HUDEP-2 (cell line): ENCODE measurements around the gene VANGL2.

ENCODE experiments used
- DNase-seq, 76 experiments: peaks; one replicate each; lab custom pipeline; 2025; ENCODE audit not compliant: unreplicated experiment in 76 of 76; lab: John Stamatoyannopoulos, UW

The VANGL2 gene

DNA sequence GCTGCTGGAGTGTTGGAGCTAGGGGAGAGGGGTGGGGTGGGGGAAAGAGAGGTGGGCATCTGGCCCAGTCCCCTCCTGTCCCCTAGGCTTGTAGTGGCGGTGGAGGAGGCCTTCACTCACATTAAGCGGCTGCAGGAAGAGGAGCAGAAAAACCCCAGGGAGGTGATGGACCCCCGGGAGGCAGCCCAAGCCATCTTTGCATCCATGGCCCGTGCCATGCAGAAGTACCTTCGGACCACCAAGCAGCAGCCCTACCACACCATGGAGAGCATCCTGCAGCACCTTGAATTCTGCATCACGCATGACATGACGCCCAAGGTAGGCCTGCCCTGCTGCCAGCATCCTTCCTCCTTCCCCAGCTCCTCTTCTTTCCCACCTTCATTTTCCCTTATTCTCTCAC, 23.6 kb downstream of the VANGL2 start:
- no peak for DNase-seq

DNA sequence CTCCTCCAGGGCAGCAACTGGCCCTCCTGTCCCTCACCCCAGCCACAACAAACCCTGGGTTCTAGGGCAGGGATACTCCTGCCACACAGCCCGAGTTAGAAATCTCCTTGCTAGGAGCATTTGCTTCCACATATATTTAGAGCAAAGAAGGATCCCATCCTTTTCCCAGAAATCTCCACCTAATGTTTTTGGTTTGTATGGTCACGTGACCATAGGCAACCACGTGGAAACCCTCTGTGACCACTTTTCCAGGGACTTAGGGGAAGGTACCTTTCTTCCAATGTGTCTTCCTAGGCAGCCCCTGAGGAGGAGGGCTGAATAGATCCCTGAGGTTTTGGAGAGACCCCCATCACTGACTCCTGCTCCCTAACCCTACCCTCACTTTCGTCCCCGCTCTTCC, 25.5 kb downstream of the VANGL2 start:
- DNase-seq: no peak

DNA sequence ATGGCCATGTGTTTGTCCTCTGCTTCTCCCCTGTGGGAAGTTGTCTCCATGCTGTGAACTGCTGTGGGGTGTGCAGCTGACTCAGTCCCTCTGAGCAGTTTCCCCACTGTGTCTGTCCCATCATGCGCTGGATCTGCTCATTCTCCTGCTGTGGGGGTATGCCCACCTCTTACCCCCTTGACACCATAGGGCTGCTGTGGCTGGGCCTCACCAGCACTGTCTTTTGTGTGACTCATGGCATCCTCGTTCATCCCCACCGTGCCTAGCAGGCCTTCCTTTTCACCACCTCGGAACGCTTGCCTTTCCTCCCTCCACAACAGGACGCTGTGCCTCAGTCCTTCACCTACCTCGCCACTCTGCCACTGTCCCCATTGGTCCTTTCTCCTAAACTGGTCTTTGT, 27.3 kb downstream of the VANGL2 start:
- no peak for DNase-seq

DNA sequence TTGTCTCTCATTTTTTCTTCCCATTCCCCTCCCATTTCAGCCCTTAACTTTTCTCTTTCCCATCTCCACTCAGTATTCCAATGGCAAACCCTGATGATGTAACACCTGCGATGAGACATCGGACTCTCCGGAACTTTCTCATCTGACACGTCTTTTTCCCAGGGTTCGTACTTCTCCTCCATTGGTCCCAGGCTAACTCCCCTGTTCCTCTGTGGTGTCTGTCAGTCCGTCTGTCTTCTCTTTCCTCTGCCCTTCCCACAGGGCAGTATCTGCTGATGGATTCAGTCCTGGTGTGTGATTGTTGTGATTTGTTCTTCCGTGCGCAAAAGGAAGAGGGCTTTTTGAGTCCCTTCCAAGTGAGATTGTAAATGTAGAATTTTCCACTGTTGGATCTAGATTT, 27.7 kb downstream of the VANGL2 start:
- DNase-seq: no peak

DNA sequence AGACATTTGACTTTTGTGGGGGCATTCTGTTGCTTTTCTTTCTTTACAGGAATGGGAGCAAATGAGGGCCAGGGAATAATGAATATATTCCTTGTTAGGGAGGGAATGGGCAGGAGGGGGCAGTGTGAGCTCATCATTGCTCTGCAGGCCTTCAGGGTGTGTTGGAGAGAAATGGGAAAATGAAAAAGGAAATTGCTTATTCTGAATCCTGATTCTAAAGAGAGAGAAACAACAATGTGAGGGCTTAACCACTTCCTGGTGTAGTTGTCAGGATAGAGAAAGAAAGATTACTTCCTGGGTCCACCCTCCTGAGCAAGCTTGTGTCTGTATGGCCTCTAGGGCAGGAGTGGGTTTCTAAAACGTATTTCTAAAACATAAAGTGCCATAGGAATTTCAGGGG, 28.3 kb downstream of the VANGL2 start:
- peak in 42 of 76 experiments; percentile 4 to 52 (median 23) for DNase-seq

DNA sequence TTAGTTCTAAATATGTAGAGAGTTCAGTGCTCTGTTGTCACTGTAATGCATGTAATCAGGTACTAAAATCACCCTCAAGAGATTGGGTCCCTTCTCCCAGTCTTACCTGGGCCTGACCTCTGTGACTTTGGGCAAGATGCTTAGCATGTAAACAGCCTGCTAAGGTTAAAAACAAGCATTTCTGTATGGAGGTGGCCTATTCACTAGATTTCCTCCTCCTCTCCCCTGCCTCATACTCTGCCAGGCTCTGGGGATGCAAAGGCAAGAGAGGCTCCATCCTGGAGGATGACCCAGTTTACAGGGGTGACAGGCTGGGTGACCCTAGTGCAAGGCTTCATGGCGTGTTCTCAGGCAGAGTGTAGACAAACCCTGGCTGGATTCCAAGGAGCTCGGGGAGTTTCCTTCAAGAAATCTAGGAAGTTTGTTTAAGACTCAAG, 28.8 kb downstream of the VANGL2 start:
- no peak for DNase-seq

DNA sequence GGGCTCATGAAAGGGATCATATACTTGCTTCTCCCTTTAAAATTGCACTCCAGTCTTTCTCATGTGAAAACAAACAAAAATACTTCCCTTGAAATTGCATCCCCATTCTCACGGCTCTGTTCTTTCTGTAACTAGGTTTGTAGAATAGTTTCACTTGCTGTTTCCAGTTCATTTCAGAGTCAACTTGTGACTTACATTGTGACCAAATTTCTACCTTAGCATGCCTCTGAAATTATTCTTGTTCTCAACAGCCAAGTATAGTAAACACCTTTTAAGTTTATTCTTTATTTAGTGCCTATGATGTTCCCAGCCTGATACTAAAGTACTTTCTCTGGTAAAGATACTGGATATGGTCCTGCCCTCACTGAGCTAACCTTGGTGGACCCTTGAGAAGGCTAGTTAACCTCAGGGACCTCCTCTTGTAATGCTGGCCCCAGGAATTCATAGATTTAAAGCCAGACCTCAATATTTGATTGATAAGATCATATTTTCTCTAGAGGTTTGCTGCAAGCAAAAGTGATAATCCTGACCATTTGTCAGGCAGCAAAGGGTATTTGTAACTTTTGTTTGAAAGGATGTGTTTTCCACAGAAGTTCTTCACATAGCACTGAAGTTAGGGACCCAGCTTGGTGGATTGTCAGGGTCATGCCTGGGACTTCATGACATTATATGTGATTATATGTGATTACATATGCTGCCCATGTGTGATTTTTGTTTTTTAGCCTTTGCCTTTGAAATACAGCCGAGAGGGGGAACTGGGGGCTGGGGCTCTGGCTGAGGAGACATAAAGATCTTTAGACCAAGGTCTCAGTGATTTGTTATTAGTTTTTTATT, 29.6 kb downstream of the VANGL2 start:
- DNase-seq: no peak

DNA sequence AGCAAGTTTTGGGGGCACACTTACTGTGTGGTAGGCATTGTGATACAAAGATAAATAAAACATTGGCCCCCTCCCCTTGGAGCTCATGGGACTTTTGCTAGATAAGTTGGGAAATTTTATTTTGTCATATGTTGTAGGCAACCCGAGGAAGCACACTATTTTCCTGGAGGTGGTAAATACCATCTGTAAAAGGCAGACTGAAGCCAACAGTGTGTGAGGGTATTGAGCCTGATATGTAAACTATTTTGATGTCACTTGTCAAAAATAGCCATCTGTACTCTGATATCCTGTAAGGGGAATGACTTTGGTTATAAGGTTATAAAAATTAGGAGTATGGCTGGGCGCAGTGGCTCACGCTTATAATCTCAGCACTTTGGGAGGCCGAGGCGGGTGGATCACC, 30.6 kb downstream of the VANGL2 start:
- DNase-seq: no peak

DNA sequence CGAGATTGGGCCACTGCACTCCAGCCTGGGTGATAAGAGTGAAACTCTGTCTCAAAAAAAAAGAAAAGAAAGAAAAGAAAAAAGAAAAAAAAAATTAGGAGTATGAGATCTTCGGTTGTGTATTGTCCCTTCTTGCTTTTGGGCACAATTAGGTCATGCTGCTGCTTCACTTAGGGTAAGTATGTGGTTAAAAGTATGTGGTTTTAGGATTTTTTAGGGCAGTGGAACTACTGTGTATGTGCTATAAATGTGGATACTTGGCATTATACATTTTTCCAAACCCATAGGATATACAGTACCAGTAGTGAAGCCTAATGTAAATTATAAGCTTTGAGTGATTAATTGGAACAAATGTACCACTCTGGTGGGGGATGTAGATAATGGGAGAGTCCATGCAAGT, 31.2 kb downstream of the VANGL2 start:
- DNase-seq: no peak

DNA sequence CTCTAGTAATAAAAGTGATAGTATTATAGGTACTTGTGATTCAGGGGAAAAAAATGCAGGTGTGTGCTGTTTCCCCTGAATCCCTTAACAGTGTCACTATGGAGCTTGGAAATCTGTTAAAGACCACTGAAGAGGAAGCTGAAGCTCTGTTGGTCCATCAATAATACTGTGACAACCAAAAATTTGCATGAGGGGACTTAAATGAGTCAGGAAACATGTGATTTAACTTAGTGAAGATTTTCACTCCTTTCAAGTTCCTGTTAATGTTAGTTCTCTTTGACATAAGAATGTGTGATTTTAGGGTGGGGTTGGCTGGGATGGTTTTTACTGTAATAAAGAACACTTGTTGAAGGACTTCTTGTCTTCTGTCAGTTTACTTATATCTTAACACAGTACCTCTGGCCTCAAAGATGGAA, 32.0 kb downstream of the VANGL2 start:
- DNase-seq: no peak

DNA sequence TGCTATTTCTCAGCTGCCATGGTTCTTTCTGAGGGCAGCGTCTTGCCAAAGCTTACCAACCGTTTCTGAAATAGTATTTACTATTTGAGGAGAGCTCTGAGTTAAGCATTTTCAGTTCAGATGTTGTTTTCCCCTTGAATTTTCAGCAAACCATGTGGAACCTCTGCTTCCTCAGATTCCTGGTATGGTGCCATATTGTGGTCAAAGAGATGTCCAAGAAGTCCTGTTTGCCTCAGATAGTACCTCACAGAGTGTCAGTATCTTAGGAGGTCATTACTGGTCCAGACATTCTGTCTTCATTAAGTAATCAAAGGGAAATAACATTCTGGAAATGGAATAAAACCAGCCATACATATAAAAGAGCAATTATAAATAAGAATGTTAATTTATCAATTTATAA, 36.6 kb downstream of the VANGL2 start:
- peak in 5 of 76 experiments; percentile 0 to 20 (median 9) for DNase-seq

DNA sequence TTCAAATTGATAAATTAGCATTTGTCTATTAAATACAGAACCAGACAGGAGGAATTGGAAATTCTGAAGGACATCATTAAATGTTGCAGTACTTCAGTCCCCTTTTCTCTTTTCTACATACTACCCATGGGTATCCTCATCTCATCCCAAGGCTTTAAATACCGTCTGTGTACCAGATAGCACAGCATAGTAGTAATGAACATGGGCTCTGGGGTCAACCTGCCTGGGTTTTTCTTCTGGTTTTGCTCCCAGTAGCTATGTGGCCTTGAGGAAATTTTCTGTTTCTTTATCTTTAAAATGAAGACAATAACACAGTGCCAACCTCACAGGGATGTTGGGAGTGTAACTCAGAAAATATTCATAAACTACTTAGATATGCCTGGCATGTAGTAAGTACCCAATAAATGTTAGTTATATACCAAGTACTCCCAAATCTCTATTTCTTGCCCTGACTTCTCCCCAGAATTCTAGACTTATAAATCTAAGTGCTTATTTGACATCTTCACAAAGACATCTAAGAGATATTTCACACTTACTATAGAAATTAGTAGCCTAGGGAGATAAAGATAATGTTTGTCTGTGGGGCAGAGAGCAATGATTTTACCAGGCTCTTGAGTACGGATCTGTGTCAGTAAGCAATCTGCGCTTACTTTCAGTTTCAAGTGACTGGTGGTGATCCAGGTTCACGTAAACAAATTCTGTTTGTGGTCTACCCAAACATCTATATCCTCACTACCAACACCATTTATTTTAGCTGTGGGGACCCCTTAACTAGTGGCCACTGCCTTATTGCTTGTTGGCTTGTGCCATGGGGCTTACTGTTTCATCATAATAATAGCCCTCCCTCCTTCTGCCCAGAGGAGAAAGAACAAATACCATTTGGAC, 37.3 kb downstream of the VANGL2 start:
- no peak for DNase-seq

DNA sequence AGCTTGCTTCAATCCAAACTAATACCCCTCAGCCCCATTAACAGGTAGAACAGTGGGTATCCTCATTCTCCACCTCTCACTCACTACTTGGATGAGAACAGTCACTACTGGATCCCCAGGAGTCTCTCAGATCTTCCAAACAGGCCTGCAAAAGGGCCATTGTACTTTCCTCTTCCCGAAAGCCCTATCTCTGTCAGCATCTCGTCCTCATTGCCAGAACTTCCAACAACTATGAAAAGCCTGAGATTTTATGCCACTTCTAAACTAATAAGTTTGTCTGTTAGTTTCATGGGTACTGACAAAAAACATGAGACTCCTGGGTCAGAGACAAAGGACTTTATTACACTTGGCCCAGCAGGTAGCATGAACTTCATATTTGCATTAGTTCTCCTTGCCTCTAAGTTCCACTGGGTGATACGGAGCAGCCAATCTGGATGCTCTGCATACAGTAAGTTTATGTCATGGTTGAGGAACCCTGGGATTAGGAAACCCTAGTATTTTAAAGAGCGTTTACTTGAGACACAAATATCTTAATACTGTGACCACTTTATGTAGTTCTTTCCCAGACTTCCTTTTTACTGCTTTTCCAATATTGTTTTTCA, 38.1 kb downstream of the VANGL2 start:
- no peak for DNase-seq

DNA sequence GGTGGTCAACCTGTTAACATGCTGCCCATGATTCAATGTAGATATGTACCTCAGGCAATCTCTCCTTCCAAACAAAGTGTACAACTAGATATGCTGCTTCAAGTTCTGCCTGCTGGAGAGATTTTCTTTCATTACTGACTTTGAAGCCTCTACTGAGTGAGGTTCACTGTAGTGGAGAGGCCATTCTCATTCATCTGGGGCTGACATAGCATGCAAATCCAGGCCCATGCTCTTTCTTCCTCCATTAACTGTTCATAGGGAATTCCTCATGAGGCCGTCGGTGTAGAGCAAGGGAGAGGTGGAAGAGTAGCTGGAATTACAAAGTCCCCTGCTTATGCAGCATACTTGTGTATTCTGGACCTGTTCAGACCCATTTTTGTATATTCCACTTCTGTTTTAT, 38.6 kb downstream of the VANGL2 start:
- DNase-seq: no peak

DNA sequence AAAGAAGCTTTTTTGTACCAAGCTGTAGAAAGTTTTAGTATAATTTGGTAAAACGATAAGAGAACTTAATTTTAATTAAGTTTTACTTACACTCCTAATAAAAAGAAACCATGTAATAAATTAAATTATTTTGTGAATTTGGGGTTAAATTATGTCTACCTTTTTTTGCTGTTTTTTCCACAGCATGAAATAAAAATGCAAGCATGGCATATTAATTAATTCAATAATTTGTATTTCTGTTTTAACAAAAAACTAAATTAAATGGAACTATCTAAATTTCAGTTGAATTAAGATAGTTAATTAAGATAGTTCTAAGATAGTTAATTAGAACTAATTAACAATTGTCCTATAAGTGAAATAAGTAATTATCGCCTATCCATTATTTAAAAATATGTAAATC, 39.4 kb downstream of the VANGL2 start:
- no peak for DNase-seq

DNA sequence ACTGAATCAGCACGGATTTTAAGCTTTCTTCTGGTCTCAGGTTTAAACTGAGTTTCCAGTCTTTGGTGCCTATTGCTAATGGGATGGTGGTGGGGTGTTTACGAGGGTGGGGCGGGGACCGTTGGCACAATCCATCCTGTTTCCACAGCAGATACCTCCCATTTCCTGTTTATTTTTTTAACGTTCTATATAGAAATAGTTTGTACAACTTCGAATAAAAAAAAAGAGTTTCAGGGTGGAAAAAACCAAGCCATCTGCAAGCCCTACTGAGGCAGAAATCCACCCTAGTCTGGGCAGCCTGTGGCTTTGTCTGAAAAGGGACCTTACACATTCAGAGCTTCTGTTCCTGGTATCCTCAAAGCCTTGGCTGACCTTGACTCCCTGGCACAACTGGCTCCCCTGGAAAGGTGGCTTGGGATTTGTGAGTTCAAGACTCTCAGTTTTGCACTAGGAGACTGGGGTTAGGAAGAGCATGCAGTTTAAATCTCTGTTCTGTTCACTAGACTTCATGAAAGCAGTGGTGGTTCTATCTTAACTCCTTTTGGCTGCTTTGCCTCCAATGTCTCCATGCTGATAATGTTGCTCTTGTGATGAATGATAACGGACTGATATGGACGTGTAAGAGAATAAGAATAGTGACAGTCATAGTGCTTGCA, 46.7 kb downstream of the VANGL2 start:
- peak in 4 of 76 experiments; percentile 9 to 25 (median 19) for DNase-seq

DNA sequence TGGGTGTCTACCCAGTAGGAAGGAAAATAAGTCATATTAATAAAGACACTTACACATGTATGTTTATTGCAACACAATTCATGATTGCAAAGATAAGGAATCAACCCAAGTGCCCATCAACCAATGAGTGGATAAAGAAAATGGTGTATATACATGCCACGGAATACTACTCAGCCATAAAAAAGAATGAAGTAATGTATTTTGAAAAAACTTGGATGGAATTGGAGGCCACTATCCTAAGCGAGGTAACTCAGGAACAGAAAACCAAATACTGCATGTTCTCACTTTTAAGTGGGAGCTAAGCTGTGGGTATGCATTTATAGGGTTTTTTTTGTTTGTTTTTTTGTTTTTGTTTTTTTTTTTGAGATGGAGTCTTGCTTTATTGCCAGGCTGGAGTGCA, 49.1 kb downstream of the VANGL2 start:
- DNase-seq: no peak

DNA sequence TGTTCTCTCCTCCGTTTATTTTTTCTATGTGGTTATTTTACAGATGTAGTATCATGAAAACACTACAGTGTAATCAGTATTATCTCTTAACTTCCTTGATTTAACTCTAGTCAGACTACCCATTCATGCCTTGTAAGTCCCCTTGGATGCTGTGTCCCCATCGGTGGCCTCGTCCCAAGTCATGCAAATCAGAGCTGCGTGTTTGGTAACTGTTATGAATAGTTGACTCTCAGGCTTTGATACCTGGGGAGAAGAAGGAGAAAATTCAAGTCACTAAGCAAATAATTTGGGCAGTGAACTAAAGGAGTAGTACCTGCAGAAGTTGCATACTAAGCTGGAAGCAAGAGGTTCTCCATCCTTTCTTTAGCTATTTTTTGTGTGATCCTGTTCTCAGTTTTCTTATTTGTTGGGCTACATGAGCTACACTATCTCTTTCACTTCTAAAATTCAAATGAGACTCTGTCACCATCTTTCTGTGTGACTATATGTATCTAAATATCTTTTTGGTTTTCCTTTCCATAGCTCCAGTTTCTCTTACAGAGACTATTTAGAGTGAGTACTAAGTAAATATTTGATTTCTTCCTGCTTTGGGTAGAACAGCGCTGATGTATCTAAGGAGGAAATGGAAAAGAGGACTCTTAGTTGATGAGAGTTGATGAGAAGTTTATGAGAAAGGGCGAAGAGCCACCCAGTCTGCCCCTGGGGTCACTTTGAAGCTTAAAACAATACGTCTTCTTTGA, 50.9 kb downstream of the VANGL2 start:
- no peak for DNase-seq

DNA sequence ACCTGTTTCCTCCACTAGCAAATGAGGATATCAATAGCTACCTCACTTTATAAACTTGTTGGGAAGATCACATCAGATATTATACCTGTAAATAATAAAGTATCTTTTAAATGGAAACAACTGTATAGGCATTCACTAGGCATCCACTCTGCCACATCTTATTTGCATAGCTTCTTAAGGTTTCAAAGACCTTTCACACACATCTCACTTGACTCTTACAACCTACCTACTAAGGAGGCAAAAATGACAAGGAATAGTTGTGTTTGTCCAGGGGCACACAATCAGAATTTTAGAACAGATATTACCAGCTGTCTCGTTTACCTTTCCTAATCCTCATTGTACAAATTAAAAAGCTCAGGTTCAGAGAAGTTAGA, 51.5 kb downstream of the VANGL2 start:
- no peak for DNase-seq

DNA sequence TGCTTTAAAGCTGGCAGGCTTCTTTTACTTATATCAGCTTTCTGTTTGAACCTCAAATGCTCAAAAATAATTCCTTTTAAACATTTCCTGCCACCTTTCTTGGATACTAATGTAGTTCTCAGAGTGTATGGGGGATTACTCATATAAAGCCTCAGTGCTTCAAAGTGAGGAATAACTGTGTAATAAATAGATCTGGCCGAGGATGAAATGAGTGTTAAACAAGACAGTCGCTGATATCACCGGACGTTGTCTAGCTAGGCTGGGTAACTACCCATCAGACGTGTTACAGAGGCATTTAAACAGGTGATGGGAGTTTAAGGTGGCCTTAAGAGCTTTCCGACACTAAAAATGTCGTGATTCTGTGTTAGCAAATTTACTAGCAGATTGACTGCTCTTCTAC, 53.1 kb downstream of the VANGL2 start:
- DNase-seq: no peak
